GM18508 (cell line): Measurements from ENCODE around the gene MCOLN1.
"Not testable (repeated sequence)": the region's sequence is repeated elsewhere in the genome, so short reads cannot be mapped to it uniquely, and the experiment has no call there.

Experiments
- ATAC-seq: cut with Tn5 transposase; IDR thresholded peaks from one replicate; pipeline ENCODE4 v1.9.1; 2021; ENCODE audit warnings: moderate number of reproducible peaks; ENCODE audit not compliant: insufficient read depth, unreplicated experiment

The MCOLN1 gene

DNA sequence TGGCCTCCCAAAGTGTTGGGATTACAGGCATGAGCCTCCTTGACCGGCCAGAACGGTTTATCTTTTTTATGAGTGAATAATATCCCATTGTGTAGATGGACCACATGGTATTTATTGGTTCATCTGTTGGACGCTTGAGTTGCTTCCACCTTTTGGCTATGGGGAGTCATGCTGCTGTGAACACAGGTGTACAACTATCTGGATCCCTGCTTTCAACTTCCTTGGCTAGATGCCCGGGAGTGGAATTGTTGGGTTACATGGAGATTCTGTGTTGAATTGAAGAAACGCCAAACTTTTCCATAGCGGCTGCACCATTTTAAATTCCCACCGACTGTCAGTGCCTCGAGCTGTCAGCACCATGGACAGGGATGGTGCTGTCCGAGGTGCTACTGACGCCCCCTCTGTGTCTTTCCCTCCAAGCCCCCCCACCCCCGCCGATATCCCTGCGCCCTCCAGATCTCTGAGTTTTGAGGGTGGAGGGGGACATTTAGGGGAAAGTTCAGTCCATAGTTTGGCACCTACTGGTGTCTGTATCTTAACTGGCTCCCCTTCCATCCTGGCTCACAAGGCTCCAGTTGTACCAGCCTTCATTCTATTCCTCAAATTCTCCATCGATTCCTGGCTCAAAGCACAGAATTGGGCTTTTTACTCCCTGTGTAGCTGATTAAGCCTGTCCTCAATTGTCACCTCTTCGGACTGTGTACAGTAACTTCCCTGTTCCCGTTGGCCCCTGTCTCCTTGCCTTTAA, 40.4 kb downstream of the MCOLN1 start:
- ATAC-seq: no peak

DNA sequence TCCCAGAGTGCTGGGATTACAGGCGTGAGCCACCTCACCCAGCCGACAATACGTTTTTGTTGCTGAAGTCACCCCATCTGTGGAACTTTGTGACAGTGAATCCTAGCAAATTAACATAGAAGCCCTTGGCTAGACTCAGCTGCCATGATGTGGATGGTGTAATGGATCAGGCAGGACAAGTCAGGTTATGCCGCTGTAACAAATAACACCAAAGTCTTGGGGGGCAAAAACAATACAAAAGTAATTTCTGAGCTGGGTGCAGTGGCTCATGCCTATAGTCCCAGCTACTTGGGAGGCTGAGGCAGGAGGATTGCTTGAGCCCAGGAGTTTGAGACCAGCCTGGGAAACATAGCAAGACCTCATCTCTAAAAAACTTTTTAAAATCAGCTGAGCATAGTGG, 42.4 kb downstream of the MCOLN1 start:
- ATAC-seq: no peak

DNA sequence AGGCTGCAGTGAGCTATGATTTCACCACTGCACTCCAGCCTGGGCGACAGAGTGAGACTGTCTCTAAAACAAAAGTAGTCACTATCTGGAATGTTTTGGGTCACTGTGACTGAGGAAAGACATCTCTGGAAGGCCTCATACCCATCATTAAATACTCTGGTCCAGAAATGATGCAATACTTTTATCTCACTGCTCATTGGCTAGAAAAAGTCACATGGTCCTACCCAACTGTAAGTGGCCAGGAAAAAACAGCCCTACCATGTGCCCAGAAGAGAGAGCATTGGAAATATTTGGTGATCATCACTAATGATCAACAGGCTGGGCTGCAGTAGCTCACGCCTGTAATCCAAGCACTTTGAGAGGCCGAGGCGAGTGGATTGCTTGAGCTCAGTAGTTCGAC, 42.9 kb downstream of the MCOLN1 start:
- no peak for ATAC-seq

DNA sequence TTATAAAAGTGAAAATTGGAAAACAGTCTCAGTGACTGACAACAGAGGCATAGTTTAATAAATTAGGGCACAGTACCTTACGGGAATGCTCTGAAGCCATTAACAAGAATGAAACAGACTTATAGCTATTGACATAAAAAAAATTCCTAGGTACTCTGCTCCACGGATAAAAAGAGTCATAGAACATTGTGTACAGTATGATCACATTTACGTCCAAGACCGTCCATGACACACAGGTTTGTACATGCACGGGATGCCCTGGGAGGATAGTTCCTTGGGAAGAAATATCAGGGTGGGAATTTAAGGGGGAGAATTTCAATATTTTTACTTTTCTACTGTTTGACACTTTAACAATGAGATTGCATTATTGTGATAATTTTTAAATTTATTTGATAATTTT, 48.3 kb downstream of the MCOLN1 start:
- no peak for ATAC-seq

DNA sequence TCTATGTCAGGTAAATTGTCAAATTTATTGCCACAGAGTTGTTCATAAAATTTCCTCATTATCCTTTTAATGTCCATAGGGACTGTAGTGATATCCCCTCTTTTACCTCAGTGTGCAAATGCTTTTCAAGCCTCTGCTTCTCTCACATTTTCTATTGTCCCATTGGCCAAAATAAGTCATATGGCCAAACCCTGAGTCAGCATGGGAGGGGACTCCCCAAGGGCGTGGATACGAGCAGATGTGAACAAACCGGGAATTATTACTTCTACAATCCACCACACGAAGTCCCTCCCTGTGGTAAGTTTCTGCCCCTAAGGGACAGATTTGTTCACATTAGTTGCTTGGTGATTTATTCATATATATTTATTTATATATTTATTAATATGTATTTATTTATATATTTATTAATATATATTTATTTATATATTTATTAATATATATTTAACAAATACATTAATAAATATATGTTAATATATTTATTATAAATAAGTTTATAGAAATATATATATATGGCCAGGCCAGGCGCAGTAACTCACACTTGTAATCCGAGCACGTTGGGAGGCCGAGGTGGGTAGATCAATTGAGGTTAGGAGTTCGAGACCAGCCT, 53.1 kb downstream of the MCOLN1 start:
- ATAC-seq: no peak

DNA sequence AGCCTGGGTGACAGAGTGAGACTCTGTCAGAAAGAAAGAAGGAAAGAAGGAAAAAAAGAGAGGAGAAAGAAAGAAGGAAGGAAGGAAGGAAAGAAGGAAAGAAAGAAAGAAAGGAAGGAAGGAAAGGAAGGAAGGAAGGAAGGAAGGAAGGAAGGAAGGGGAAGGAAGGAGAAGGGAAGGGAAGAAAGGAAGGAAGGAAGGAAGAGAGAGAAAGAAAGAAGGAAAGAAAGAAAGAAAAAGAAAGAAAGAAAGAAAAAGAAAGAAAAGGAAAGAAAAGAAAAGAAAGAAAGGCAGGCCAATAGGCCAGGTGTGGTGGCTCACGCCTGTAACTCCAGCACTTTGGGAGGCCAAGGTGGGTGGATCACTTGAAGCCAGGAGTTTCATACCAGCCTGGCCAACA, 55.0 kb downstream of the MCOLN1 start:
- not testable (repeated sequence) for ATAC-seq

DNA sequence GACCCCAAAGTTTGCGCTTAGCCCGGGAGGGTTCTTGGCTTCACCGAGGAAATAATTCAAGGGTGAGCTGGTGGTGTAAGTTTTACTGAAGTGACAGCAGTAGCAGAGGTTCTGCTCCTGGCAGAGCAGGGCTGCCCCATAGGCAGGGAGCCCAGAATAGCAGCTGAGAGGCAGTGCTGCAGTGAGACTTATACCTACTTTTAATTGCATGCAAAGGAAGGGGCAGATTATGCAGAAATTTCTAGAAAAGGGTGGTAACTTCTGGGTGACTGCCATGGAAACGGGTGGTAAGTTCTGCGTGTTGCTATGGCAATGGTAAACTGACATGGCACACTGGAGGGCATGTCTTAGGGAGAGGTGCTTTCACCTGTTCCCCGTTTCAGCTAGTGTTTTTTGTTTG, 55.7 kb downstream of the MCOLN1 start:
- no peak for ATAC-seq

DNA sequence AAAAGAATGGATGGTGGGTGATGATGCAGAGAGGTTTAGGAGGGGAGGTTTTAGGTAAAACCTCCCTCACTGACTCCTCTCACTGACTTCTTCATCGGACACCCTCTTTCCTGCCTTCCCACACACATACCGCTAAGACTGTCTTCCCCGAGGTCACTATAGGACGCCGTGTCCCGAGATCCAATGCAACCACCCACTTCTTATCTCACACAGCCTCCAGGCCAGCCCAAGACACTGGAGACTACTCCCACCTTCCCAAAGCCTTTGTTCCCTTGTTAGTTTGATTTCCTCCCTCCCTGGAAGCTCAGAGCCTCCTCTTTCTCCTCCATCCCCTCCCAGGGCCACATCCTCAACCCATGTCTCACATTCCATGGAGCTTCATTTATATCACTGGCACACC, 56.8 kb downstream of the MCOLN1 start:
- no peak for ATAC-seq

DNA sequence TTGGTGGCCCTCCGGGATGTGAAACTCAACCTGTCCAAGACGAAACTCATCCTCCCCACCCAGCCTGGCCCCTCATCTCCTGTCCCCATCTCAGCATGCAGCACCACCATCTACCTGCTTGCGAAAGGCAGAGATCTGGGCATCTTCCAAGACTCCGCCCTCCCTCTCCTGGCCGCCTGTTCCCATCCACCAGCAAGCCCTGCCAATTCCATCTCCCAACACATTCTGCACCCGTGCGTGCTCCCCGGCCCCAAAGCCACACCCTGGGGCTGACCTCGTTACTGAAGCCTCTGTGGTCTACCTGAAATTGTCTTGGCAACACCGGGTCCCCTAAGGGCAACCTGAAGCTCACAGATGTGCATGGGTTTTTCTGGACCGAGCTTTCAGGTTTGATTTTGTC, 60.0 kb downstream of the MCOLN1 start:
- ATAC-seq: no peak
